Uterus (tissue), 2 donors: Measurements from ENCODE around the gene PPARGC1A.

Experiments
- CTCF ChIP-seq, 4 experiments: fragments of 200-600 bp in 2 of 4; fragments of 450-650 bp in 2 of 4; sonication (generic) in 2 of 4; IDR thresholded peaks; one replicate each; pipeline ENCODE4 v1.5.1; 2016 to 2019; ENCODE audit warnings: antibody characterized with exemption in 4 of 4, mild to moderate bottlenecking in 2 of 4, moderate library complexity in 1 of 4
- POLR2A ChIP-seq, 2 donors: fragments of 450-650 bp; IDR thresholded peaks; one replicate each; pipeline ENCODE4 v1.6.1; 2016; ENCODE audit warnings: antibody characterized with exemption in 2 of 2, mild to moderate bottlenecking in 1 of 2, moderate library complexity in 1 of 2

DNA sequence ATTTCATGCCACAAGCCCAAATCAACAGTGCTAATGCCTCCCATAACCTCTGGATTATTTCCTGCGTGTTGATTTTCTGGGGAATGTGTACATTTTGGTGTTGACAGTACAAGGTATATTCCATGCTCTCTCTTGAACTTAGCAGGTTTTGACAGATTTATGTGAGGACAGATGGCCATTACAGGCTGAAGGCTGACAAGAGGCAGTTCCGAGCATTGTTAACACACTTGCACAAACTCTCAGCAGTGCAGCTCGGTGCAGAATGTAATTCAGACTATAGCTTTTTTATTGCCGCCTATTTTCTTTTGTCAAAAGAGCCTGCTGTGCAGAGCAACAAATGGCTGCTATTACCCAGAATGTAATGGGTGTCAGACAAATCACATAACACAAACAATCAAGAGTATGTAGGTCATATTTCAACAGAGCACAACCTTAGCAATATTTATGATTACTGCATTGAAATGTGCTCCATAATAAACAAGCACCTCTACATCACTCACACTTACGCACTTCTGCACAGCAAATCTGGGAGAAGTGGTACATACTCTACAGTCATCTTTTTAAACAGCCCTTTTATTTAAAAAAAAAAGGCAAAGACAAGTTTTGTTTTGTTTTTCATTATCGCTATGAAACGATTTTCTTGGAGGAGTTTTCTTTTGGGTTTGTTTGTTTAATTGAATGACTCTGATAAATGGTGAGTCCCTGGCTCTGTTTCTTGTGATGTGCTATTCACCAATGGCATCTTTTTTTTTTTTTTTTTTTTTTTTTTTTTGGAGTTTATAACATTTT, 71.6 kb downstream of the PPARGC1A start:
- no peak for TF ChIP-seq CTCF (IDR thresholded peaks at IDR 0.05)
- TF ChIP-seq POLR2A (IDR thresholded peaks at IDR 0.05): no peak
